ENCODE data around the gene RNF220.

RNF220 gene

GRCh38 chr1:44546403-44547053 lies 141.5 kb downstream of the RNF220 start:
- no peak overlapping the region for H3K4me3 ChIP-seq (replicated peaks; ENCODE audit: low read depth, low read length)
- TF ChIP-seq CTCF (IDR thresholded peaks at IDR 0.05; ENCODE audit: low read depth, low read length, missing control alignments): no peak
- DNase-seq (ENCODE audit: extremely low read depth, low read depth): no peak

- TF ChIP-seq CTCF (IDR thresholded peaks at IDR 0.05; ENCODE audit: low read depth, low read length, missing control alignments): no peak
- H3K4me3 ChIP-seq (replicated peaks; ENCODE audit: low read depth, low read length): no peak overlapping the region
- no peak for DNase-seq (ENCODE audit: extremely low read depth, low read depth)
These were observed 142.3 kb downstream of the RNF220 start for GRCh38 chr1:44547361-44547760.

GRCh38 chr1:44547837-44548236 lies 142.8 kb downstream of the RNF220 start:
- TF ChIP-seq CTCF (IDR thresholded peaks at IDR 0.05; ENCODE audit: low read depth, low read length, missing control alignments): no peak
- no peak overlapping the region for H3K4me3 ChIP-seq (replicated peaks; ENCODE audit: low read depth, low read length)
- DNase-seq (ENCODE audit: extremely low read depth, low read depth): no peak

GRCh38 chr1:44549510-44549909 lies 144.5 kb downstream of the RNF220 start:
- DNase-seq (ENCODE audit: extremely low read depth, low read depth): no peak
- TF ChIP-seq CTCF (IDR thresholded peaks at IDR 0.05; ENCODE audit: low read depth, low read length, missing control alignments): no peak
- no peak overlapping the region for H3K4me3 ChIP-seq (replicated peaks; ENCODE audit: low read depth, low read length)

GRCh38 chr1:44553127-44553758 lies 148.2 kb downstream of the RNF220 start:
- DNase-seq (ENCODE audit: extremely low read depth, low read depth): no peak

GRCh38 chr1:44553771-44554170 lies 148.7 kb downstream of the RNF220 start:
- DNase-seq (ENCODE audit: extremely low read depth, low read depth): no peak

More at GRCh38 chr1:44553127-44553758, 148.2 kb downstream of the RNF220 start:
- H3K4me3 ChIP-seq (replicated peaks; ENCODE audit: low read depth, low read length): no peak overlapping the region
- TF ChIP-seq CTCF (IDR thresholded peaks at IDR 0.05; ENCODE audit: low read depth, low read length, missing control alignments): no peak

More at GRCh38 chr1:44553771-44554170, 148.7 kb downstream of the RNF220 start:
- no peak overlapping the region for H3K4me3 ChIP-seq (replicated peaks; ENCODE audit: low read depth, low read length)
- no peak for TF ChIP-seq CTCF (IDR thresholded peaks at IDR 0.05; ENCODE audit: low read depth, low read length, missing control alignments)

Data from HFF-Myc (cell line).